ENCODE results near the gene ADAD2.

Gene ADAD2

DNA sequence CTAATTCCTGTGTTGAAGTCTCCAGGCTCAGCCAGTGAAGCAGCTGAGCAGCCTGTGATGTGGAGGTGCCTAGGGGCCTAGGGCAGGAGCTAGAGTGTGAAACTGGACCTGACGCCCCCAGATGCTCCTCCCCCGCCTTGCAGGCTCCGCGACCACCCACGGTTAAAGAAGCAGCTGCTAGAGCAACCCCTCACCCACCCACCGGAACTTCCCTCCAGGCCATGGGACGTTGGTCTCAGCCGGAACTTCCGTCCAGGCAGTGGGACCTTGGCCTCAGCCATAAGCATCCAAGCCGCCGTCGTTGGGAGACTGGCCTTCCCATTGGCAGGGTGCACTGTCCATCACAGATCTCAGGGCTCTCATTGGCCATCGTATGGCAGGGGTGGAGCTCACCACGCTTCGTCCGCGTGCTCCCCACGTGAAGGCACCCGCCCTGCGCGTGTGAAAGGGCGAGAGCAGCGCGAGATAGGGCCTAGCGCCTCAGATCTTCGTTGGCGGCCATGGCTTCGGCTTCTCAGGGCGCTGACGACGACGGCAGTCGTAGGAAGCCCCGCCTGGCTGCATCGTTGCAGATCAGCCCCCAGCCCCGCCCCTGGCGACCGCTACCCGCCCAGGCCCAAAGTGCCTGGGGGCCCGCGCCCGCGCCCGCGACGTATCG lies at the start of gene ADAD2:
ADAD2 (plus strand) TSS at position 427 of the 658 bp plus-strand sequence; CDS start at position 501, 74 bp downstream.
- no peak for DNase-seq

DNA sequence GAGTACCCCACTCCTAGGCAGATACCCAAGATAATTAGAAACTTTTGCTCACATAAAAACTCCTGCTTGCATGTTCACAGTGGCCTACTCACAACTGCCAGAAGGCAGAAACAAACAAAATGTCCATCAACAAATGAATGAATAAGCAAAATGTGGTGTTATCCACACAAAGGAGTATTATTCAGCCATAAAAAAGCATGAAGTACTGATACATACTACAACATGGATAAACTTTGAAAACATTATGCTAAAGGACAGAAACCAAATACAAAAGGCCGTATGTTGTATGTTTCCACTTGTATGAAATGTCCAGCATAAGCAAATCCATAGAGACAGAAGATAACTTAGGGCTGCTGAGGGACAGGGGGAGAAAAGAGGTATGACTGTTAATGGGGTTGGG lies 47.9 kb upstream of the ADAD2 start:
- DNase-seq = no peak

DNA sequence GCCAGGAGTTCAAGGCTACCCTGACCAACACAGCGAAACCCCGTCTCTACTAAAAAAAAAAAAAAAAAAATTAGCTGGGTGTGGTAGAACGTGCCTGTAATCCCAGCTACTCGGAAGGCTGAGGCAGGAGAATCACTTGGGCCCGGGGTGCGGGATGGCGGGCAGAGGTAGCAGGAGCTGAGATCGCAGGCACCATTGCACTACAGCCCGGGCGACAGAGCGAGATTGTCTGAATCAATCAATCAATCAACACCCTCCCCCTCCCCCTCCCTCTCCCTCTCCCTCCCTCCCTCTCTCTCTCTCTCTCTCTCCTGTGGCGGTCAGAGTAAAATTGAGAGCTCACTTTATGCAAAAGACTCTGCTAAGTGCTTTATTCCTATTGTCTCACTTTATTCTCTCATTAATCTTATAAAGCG lies 47.2 kb upstream of the ADAD2 start:
- DNase-seq = no peak

DNA sequence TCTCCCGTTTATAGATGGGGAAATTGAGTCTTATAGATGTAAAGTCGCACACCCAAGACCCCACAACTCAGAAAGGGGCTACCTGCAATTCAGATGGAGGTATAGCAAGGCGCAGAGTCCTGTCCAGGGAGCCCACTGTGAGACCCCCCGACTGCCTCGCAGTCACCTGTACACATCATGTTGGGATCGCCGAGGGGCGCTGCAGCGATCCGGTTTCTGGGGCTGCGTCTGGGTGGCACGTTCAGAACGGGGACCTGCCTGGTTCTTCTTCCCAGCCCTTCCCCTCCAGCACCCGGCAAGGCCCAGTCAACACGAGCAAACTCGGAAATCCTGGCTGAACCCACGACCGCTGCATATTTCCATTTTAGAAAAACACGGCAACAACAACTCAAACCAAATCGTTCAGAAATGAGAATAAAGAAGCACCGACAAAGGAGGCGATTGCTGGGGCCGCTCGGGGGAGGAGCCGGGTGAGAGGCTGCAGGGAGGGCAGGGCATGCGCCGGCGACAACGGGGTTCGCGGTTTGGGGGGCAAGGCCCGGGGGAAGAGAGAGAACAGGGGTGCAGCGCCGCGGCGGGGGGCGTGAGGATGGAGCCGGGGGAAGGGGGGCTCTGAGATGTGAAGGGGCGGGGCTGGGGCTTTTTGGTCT lies 46.6 kb upstream of the ADAD2 start:
- DNase-seq = peak; percentile 40 to 45

DNA sequence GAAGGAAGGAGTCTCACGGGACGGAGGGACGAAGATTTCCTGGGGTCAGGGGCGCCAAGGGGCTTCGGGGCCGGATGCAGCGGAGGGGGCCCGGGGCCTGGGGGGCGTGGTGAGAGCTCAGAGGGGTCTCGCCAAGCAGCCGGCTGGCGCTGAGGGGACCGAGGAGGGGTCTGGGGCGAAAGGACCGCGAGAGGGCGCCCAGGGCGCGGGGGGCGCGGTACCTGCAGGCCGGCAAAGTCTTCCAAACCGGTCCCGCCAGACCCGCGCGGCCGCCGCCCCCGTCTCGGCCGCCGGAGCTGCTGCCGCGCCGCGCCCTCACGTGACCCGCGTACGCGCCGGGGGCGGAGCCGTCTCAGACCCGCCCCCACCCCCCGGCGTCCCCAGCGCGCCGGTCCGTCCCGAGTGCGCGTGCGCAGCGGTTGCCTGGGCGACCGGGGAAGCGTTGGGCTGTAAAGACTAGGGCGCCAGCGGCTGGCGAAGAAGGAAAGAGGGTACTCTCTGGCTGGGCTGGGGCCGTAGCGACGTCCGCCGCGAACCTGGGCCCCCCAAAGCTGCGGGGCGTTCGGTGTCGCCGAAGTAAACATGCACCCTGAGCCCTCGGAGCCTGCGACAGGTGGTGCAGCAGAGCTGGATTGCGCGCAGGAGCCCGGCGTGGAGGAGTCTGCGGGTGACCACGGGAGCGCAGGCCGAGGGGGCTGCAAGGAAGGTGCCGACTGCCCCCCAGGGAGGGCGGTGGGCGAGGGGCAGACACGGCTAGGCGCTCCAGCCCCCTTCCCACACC lies 45.9 kb upstream of the ADAD2 start, which contains the start of the genes DNAAF1 and HSDL1:
DNAAF1 (plus strand) TSS at position 450 of the 781 bp plus-strand sequence; CDS start at position 583, 133 bp downstream.
HSDL1 (minus strand) TSS at position 319 of the 781 bp plus-strand sequence. CDS start 13,856 bp downstream, outside the sequence.
- DNase-seq = peak; percentile 65 to 70

DNA sequence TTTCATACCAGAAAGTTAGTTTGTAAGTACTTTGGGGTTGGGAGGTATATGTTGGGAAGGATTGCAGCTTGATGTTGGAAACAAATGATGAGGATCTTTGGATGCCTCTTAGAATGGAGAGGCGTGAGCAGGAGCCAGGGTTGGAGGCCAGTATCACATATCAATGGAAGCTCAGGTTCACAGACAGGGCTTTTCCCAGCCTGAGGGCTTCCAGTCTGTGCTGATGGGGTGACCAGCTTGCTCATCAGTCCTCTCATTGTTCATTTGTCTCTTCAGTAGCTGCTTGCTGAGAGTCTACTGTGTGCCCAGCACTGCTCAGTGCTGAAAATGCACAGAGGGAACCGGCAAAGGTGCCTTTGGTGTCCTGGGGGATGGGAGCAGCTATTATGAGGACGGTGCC lies 40.0 kb upstream of the ADAD2 start:
- DNase-seq = no peak

DNA sequence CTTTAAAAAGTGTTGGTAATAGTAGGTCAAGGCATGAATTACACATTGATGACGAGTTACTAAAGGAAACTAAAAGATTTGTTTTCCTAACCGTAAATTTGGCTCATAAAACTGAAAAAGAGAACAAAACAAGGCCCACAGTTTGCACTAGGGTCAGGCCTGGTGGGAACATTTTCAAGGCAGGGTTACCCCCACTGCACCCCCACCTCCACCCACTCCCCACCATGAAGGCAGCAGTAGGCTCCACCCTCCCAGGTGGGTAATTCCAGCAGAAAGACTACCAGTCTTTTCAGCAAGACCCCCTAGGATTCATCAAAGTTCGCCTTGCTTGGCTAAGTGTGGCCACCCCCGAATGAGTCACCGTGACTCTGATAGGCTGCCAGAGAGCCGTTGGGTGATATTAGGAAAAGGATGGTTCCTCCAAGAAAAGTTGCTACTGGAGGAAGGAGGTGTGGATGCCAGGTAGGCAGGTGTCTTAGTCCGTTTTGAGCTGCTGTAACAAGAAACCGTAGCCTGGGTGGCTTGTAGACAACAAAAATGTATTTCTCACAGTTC lies 37.2 kb upstream of the ADAD2 start:
- no peak for DNase-seq

DNA sequence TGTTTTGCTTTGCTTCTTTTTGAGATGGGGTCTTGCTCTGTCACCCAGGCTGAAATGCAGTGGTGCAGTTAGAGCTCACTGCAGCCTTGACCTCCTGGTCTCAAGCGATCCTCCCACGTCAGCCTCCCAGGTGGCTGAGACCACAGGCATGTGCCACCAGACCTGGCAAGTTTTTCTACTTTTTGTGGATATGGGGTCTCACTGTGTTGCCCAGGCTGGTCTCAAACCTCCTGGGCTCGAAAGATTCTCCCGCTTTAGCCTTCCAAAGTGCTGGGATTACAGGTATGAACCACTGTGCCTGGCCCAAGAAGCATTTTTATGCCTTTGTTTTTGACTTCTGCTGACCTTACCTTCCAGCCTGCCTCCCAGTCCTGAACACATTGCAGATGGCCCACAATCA lies 35.7 kb upstream of the ADAD2 start:
- no peak for DNase-seq

DNA sequence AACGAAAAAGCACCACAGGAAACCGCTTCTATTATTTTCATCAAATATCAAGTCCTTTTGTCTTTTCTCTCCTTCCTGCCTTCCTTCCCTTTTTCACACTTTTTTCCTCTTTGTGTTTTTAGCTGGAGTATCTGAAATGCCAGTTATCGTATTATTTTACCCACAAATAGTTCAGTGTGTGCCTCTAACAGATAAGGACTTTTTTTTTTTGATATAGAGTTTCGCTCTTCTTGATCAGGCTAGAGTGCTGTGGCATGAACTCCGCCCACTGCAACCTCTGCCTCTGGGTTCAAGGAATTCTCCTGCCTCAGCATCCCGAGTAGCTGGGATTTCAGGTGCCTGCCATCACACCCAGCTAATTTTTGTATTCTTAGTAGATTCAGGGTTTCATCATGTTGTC lies 35.2 kb upstream of the ADAD2 start:
- DNase-seq = no peak

DNA sequence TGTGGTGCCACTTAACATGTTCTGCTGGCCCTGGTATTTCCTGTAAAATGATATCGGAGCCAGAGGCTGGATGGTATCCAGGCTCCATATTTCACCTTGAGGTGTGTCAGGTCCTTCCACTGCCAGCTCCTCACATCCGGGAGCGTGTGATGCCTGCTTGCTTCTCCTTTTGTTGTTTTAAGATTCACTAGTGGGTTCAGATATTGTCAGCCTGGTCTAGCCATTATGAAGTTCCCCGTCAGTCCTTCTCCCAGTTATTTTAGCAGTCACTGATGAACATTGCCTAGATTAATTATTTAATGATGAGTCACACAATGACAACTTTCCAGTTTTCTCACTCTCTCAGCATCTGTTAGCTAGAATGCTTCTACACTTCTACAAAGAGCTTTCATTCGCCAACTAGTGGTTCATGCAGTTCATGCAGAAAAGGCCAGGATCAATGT lies 34.6 kb upstream of the ADAD2 start:
- DNase-seq = peak; percentile 13 to 24

DNA sequence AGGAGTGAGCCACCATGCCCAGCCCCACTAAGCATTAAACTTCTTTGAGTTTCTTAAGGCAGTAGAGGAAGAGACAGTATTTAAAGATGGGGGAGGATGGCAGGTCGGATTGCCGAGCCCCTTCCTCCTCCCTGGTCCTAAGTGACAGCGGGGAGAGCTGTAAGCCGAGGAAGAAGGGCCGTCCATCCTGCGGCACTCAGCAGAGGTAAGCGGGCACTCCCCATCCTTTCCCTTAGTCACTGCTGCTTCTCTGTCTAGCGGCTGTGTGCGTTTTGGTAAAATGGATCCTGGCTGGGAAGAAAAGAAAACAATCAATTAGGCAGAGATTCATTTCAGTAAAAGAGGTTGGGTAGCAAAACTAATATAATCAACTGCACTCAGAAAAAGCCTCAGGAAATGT lies 31.9 kb upstream of the ADAD2 start:
- DNase-seq = no peak

DNA sequence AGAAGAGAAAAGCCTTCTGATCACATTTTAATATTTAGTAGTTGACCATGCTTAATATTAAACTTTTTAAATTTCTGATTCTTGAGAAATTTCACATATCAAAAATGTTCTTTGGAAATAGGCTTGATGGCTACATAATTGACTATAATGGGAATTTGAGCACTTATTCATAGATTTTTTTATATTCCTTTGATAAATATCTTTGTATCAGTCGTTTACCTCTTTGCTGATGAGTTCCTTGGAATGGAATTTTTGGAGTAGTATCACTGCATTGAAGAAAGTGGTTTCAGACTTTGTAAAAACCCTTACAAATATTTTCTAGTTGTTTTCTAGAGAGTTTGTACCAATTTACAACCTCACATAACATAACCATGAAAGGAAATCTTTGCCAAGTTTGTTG lies 31.2 kb upstream of the ADAD2 start:
- no peak for DNase-seq

DNA sequence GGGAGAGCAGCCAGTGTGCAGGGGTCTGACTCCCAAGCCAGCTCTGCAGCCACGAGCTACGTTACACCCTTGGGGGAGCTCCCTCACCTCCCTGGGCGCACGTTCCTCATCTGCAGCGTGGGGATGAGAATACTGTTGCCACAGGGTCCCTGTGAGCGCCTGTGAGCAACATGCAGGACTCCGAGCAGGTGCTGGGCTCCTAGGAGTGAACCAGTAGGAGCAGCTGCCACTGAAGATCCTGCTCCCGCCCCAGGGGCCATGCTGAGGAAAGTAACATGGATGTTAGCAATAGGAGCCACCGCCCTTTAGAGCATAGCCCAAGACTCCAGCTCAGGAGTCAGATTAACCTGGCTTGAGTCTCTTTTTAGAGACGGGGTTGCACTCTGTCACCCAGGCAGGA lies 29.9 kb upstream of the ADAD2 start:
- no peak for DNase-seq

DNA sequence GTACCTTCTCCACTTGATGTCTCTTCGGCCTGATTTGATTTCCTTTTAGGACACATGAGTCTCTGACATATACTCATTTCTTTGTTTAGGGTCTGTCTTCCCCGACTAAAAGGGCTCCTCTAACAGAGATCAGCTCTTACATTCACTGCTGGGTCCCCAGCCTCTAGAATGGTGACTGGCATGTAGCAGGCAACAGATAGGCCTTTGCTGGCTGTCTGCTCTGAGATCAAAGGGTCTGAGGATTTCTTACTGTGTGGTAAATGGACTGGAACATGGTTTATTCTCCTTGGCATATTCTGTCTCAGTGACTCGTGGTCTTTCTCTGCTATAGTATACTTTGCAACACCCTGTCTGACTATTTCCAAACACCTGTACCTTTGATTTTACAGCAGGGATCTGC lies 29.2 kb upstream of the ADAD2 start:
- no peak for DNase-seq

DNA sequence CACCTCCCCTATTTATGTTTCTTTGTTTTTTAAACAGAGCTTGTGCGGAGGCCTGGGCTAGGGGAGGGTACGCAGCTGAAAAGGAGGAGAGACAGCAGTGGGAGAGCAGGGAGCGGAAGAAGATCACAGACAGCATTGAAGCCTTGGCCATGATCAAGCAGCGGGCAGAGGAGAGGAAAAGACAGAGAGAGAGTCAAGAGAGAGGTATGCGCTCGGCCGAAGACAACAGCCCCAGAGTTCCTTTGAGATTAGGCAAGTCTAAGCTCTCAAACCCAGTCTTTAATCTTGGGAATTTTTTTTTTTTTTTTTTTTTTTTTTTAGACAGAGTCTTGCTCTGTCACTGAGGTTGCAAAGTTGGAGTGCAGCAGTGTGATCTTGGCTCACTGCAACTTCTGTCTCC lies 25.2 kb upstream of the ADAD2 start:
- no peak for DNase-seq

DNA sequence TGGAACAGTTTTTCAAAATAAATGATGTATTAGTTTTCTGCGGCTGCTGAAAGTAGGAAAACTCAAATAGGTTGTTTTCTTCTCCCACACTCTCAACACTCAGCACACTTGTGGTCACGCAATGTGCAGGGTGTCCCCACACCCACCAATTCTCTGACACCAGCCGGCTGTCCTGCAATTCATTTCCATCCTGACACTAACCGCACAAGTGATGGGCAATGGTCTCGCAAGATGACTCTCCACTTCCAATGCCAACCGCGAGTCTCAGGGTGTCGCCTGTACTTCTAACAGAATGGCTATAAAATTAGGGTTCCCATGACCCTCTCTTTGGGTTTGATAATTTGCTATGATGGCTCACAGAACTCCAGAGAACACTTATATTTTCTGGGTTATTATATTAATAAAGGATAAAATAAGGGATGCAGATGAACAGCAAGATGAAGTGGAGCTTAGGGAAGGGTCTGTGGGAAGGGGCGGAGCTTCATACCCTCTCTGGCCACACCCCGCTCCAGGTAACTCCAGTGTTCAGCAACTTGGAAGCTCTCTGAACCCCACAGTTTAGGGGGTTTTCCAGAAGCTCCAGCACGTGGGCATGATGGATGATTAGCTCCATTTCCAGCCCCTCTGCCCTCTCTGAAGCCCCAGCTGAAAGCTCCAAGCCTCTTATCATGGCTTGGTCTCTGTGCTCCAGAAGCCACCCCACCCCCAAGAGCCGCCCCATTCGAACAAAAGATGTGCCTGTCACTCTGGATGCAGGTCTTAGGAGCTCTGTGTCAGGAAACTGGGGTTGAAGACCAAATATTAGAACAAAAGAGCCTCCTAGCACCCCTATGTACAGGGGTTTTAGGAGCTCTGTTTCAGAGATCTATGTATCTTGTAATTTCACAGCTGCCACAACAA lies 23.9 kb upstream of the ADAD2 start:
- no peak for DNase-seq

DNA sequence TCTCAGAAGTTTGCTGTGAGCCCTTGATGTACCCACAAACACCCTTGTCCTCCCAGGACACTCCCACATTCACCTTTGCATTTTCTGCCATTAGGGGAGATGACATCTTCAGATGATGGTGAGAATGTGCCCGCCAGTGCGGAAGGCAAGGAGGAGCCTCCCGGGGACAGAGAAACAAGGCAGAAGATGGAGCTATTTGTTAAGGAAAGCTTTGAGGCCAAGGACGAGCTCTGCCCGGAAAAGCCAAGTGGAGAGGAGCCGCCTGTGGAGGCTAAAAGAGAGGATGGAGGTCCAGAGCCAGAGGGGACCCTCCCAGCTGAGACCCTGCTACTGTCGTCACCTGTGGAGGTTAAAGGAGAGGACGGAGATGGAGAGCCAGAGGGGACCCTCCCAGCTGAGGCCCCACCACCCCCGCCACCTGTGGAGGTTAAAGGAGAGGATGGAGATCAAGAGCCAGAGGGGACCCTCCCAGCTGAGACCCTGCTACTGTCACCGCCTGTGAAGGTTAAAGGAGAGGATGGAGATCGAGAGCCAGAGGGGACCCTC lies 21.1 kb upstream of the ADAD2 start:
- no peak for DNase-seq

DNA sequence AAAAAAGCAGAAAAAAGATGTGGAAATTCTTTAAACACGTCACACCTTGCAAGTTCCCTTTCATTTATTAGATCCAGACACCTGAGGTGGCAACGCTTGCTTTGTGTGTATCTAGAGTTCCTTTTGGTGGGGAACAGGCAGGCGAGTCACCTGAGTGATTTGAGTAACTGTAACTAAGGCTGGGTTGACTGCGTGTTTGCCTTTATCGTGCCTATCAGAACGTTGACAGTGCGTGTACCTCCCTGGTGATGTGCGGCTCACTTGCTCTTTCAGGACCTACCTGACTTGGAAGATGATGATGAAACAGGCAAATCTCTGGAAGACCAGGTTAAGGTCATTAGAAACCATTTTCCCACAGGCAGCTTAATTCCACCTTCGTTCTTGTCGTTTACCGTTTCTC lies 16.6 kb upstream of the ADAD2 start:
- DNase-seq = no peak

DNA sequence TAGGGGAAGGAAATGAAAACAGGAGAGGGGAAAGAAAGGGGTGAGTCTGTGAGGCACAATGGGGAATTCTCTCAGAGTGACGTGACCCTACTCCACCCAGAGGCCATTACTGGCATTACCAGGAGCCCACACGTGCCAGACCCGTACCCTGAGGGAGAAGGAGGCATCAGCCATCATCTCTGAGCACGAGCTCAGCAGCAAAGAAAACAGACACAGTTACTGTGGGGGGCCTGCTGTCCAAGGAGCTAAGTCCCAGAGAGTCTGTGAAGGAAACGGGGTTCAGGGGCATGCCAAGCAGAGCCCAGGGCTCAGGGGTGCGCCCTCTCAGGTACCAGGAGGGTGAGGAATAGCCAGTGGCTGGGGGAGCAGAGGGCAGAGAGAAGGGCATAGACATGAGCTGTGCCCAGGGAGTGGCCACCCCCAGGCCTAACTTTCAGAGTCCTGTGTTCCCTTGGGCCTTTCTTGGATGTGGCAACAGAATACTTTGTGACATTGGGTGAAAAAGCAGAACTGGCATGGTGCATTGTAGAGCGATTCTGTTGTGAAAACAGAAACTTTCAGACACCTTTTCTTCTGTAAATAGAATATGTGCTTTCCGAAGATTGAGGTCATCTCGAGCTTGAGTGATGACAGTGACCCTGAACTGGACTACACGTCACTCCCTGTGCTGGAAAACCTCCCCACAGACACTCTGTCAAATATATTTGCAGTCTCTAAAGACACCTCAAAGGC lies 15.4 kb upstream of the ADAD2 start:
- peak; percentile 43 to 63 for DNase-seq

DNA sequence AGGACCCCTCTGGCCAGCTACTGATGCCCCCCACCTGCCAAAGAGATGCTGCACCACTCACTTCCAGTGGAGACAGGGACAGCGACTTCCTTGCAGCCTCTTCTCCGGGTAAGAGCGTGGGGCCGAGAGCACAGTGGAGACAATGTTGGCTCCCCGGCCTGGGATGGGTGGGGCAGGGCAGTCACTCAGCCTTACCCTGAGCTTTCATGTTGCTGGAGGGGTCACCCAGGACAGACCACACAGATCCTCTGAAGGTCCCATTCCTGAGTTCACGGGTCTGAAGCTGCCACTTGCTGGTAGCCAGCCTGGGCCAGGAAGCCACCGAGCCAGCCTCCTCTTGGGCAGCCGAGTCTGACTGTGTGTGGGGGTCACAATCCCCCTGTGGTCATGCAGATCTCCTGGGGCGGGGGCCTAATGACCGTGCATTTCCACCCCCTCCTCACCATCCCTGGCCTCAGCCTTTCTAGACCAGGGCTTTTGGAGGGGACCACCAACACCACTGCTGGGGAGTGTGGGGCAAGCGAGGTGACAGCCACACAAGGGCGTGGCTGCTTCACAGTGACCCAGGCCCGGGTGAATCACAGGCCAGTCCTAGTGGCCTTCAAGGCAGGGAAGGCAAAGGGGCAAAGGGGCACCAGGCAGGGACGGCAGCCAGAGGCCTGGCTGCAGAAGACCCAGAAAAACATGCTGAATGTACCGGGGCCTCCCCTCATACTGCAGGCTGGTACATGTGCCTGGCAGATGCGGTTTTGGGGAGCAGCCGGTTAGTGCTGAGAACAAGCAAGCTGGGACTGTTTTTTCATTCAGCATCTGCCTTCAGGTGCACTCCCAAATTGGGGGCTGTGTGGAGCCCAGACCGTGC lies 14.5 kb upstream of the ADAD2 start:
- no peak for DNase-seq
